Endodermal cell (in vitro differentiated cells): ENCODE data around the gene WNK2. TPM values are rescaled to one million over a fixed set of nuclear protein-coding genes. Genes with fewer than 3 reads are reported as not detected.

Experiments used
- DNase-seq: peaks from one replicate; pipeline ENCODE4 v3.0.0-alpha.2; 2017
- H3K27ac ChIP-seq: 2 replicates; pipeline ENCODE4 v1.5.1; 2013; ENCODE audit warnings: mild to moderate bottlenecking, low read depth, low read length, moderate library complexity
- H3K27me3 ChIP-seq: 2 replicates; pipeline ENCODE4 v1.6.1; 2013; ENCODE audit warnings: mild to moderate bottlenecking, low read length, moderate library complexity; ENCODE audit not compliant: insufficient read depth, control insufficient read depth, poor library complexity, severe bottlenecking
- H3K36me3 ChIP-seq: 2 replicates; pipeline ENCODE4 v1.7.0; 2013; ENCODE audit warnings: mild to moderate bottlenecking, low read length, moderate library complexity; ENCODE audit not compliant: control insufficient read depth, insufficient read depth
- H3K4me1 ChIP-seq: one replicate; pipeline ENCODE4 v1.7.0; 2013; ENCODE audit warnings: low read length; ENCODE audit not compliant: control insufficient read depth, insufficient read depth
- H3K4me3 ChIP-seq: 2 replicates; pipeline ENCODE4 v1.5.1; 2013; ENCODE audit warnings: mild to moderate bottlenecking, low read length, moderate library complexity
- H3K9ac ChIP-seq: 2 replicates; pipeline ENCODE4 v1.6.1; 2013; ENCODE audit warnings: mild to moderate bottlenecking, low read length, moderate library complexity; ENCODE audit not compliant: poor library complexity, severe bottlenecking; ENCODE audit errors: extremely low read depth
- H3K9me3 ChIP-seq: 2 replicates; pipeline ENCODE4 v1.6.1; 2013; ENCODE audit warnings: mild to moderate bottlenecking, low read length, moderate library complexity; ENCODE audit not compliant: control insufficient read depth
- H3K27ac Mint-ChIP-seq: 2 replicates; pipeline ENCODE4 v1.8.0; 2020; ENCODE audit warnings: mixed read lengths
- H3K27me3 Mint-ChIP-seq: 2 replicates; pipeline ENCODE4 v1.8.0; 2021; ENCODE audit warnings: mild to moderate bottlenecking, mixed read lengths; ENCODE audit not compliant: insufficient read depth
- H3K36me3 Mint-ChIP-seq: 2 replicates; pipeline ENCODE4 v1.8.0; 2020; ENCODE audit warnings: low read depth, mixed read lengths
- H3K4me1 Mint-ChIP-seq: 2 replicates; pipeline ENCODE4 v1.8.0; 2020; ENCODE audit warnings: mixed read lengths
- H3K4me3 Mint-ChIP-seq: 2 replicates; pipeline ENCODE4 v1.8.0; 2020; ENCODE audit warnings: mild to moderate bottlenecking, moderate library complexity, mixed read lengths
- H3K9me3 Mint-ChIP-seq: 2 replicates; pipeline ENCODE4 v1.8.0; 2020; ENCODE audit warnings: mild to moderate bottlenecking, mixed read lengths
- CTCF ChIP-seq: fragments of 200-600 bp; sonication (generic); conservative IDR thresholded peaks from 2 replicates; pipeline ENCODE4 v1.5.0; 2021; ENCODE audit warnings: antibody characterized with exemption, mild to moderate bottlenecking
- WGBS, 2 experiments: methylation state at CpG; one replicate each; pipeline versions ENCODE4 v1.1.5 to v1.1.7; 2013; ENCODE audit warnings: missing lambda C conversion rate in 2 of 2, mixed read lengths in 1 of 2; ENCODE audit not compliant: insufficient coverage in 1 of 2, insufficient read length in 1 of 2; 5-methylcytosine and 5-hydroxymethylcytosine counted together
- total RNA-seq, 2 donors: library from RNA; stranded (reverse); fragmentation: NEBNext Ultra II Directional in 1 of 2; extraction: Animal tissue kit (Norgen Biotek cat#: 25700) in 1 of 2; gene quantifications; 2 replicates in 1 of 2; 3 replicates in 1 of 2; pipeline ENCODE4 v1.2.1, GENCODE V29; 2021

Gene WNK2
- total RNA-seq, 2 donors from 2014 or later, result 46.1 to 48.8 TPM

GRCh38 chr9:93198117-93198837, 14.3 kb downstream of the WNK2 start:
- Histone ChIP-seq H3K36me3 (no peaks in the 10 kb centered on the region), H3K27ac (no peak overlapping the region), H3K4me3 (no peak overlapping the region), H3K4me1 (peaks cover 12% of the 10 kb centered on the region), H3K27me3 (no peaks in the 10 kb centered on the region), H3K9me3 (no peaks in the 10 kb centered on the region), H3K9ac (no peak overlapping the region)
- no peak for DNase-seq
- Mint-ChIP-seq H3K4me3 (no peak overlapping the region), H3K4me1 (peaks cover 38% of the 10 kb centered on the region), H3K27me3 (no peaks in the 10 kb centered on the region), H3K9me3 (no peaks in the 10 kb centered on the region), H3K36me3 (no peaks in the 10 kb centered on the region), H3K27ac (no peak overlapping the region)
- 85 to 100% methylated on average over 3 to 10 of the region's 10 CpGs for WGBS, 2 experiments
- no peak for TF ChIP-seq CTCF

- H3K4me3 Mint-ChIP-seq, result no peak overlapping the region
- H3K27ac Mint-ChIP-seq, result no peak overlapping the region
- Histone ChIP-seq H3K27ac (no peak overlapping the region), H3K4me3 (no peak overlapping the region), H3K4me1 (peaks cover 12% of the 10 kb centered on the region), H3K27me3 (no peaks in the 10 kb centered on the region), H3K9me3 (no peaks in the 10 kb centered on the region), H3K9ac (no peak overlapping the region), H3K36me3 (no peaks in the 10 kb centered on the region)
- TF ChIP-seq CTCF, result peak; percentile 47
- WGBS, 2 experiments, result 88 to 96% methylated on average over 16 of the region's 16 CpGs
- H3K27me3 Mint-ChIP-seq, result no peaks in the 10 kb centered on the region
- DNase-seq, result no peak
- peaks cover 34% of the 10 kb centered on the region for H3K4me1 Mint-ChIP-seq
- no peaks in the 10 kb centered on the region for H3K9me3 Mint-ChIP-seq
- H3K36me3 Mint-ChIP-seq, result no peaks in the 10 kb centered on the region
These were observed 15.1 kb downstream of the WNK2 start for GRCh38 chr9:93198838-93199625.

- H3K36me3 Mint-ChIP-seq, result no peaks in the 10 kb centered on the region
- H3K4me1 Mint-ChIP-seq, result peaks cover 31% of the 10 kb centered on the region
- Histone ChIP-seq H3K4me3 (no peak overlapping the region), H3K9ac (no peak overlapping the region), H3K4me1 (peaks cover 12% of the 10 kb centered on the region), H3K9me3 (no peaks in the 10 kb centered on the region), H3K36me3 (no peaks in the 10 kb centered on the region), H3K27ac (no peak overlapping the region), H3K27me3 (no peaks in the 10 kb centered on the region)
- H3K27me3 Mint-ChIP-seq, result no peaks in the 10 kb centered on the region
- no peak for TF ChIP-seq CTCF
- H3K4me3 Mint-ChIP-seq, result no peak overlapping the region
- no peak overlapping the region for H3K27ac Mint-ChIP-seq
- DNase-seq, result no peak
- H3K9me3 Mint-ChIP-seq, result no peaks in the 10 kb centered on the region
- WGBS, 2 experiments, result 98 to 100% methylated on average over 9 of the region's 9 CpGs
These were observed 16.5 kb downstream of the WNK2 start for GRCh38 chr9:93200449-93200742.
